ENCODE results near the gene SBF1. TPM values are rescaled to one million over a fixed set of nuclear protein-coding genes. Genes with fewer than 3 reads are reported as not detected.

The SBF1 gene
- polyA plus RNA-seq, 1 of the 3 experiments (the other 2 are of a cell fraction), result 29.1 TPM

- no peaks in the 10 kb centered on the region for H3K9me2 ChIP-seq
- CTCF ChIA-PET, result no interaction called here
These were observed 8.3 kb upstream of the SBF1 start for GRCh38 chr22:50483106-50483505.

More at GRCh38 chr22:50483106-50483505, 8.3 kb upstream of the SBF1 start:
- Histone ChIP-seq H3K9ac (no peak overlapping the region), H3K27ac (ENCODE audit: low read depth in 2 of 2, low read length in 1 of 2) (no peak overlapping the region), H3K4me2 (no peak overlapping the region), H3F3A (replicated peaks; ENCODE audit: insufficient read depth) (no peaks in the 10 kb centered on the region), H3K79me2 (ENCODE audit: insufficient read depth) (no peaks in the 10 kb centered on the region), H4K20me1 (ENCODE audit: insufficient read depth) (no peaks in the 10 kb centered on the region), H3K4me1 (ENCODE audit: control insufficient read depth in 1 of 2, insufficient read depth in 2 of 2, low read depth in 1 of 2, low read length in 1 of 2) (peaks cover 0 to 2% of the 10 kb centered on the region in 2 experiments; a peak in 1 of 4 replicates), H3K27me3 (ENCODE audit: insufficient read depth) (peaks cover 10% of the 10 kb centered on the region; the same call in 1 of the 2 replicates), H2AFZ (ENCODE audit: low read depth) (no peak overlapping the region), H3K4me3 (ENCODE audit: low read depth in 2 of 2, low read length in 1 of 2) (no peak overlapping the region), H3K9me3 (no peaks in the 10 kb centered on the region), H3K36me3 (replicated peaks in 1 of 2; ENCODE audit: control insufficient read depth in 1 of 2, insufficient read depth in 2 of 2, low read length in 1 of 2) (no peaks in the 10 kb centered on the region)
- TF ChIP-seq EP300 (IDR thresholded peaks at IDR 0.05; ENCODE audit: borderline replicate concordance in 1 of 2, low read depth in 1 of 2, low read length in 1 of 2) (no peak), PBX3 (IDR thresholded peaks at IDR 0.05) (no peak), GATA2 (CRISPR knock-in tag; IDR thresholded peaks at IDR 0.05) (no peak), NFIC (IDR thresholded peaks at IDR 0.05; ENCODE audit: borderline replicate concordance) (no peak), REST (IDR thresholded peaks at IDR 0.05; ENCODE audit: low read depth, low read length) (no peak), MAX (IDR thresholded peaks at IDR 0.05; ENCODE audit: low read depth) (no peak), NRF1 (IDR thresholded peaks at IDR 0.05; ENCODE audit: low read depth, low read length) (no peak), RCOR1 (IDR thresholded peaks at IDR 0.05; ENCODE audit: low read length) (no peak), TEAD4 (IDR thresholded peaks at IDR 0.05; ENCODE audit: borderline replicate concordance, insufficient read depth) (no peak), YY1 (IDR thresholded peaks at IDR 0.05; ENCODE audit: low read depth) (no peak), JUND (IDR thresholded peaks at IDR 0.05) (no peak)
- no peak for DNase-seq
- 93% methylated on average over 3 of the region's 10 CpGs for WGBS (ENCODE audit: low lambda C conversion rate)
- POLR2A ChIA-PET, result no interaction called here

All from SK-N-SH (cell line).